ENCODE results near the gene PCSK5. TPM values are rescaled to one million over a fixed set of nuclear protein-coding genes. Genes with fewer than 3 reads are reported as not detected.

The PCSK5 gene
- total RNA-seq, 1 experiment from 2014 or later = 6.9 TPM

- H3K36me3 ChIP-seq (ENCODE audit: control insufficient read depth in 1 of 2, insufficient read depth in 2 of 2, low read length in 2 of 2) = no peaks in the 10 kb centered on the region
- intact Hi-C loops (cut with micrococcal nuclease) = no loop called here
- H3K4me1 ChIP-seq (ENCODE audit: control insufficient read depth in 1 of 2, insufficient read depth in 2 of 2, low read length in 2 of 2) = peaks cover 0 to 9% of the 10 kb centered on the region in 2 experiments; a peak in 1 of 4 replicates
- no peaks in the 10 kb centered on the region for H3K9me2 ChIP-seq (ENCODE audit: insufficient read depth)
- no peak overlapping the region for H3K4me3 ChIP-seq (replicated peaks in 1 of 2; ENCODE audit: low read depth in 1 of 2, low read length in 2 of 2)
- no peaks in the 10 kb centered on the region for H3K79me2 ChIP-seq (ENCODE audit: insufficient read depth, low read length)
- RAD21 ChIA-PET (ENCODE audit: low non-redundant PET in 1 of 2, low total read pairs in 2 of 2, uncharacterized antibody in 2 of 2, unreplicated experiment in 2 of 2) = no interaction called here
- H2AFZ ChIP-seq (ENCODE audit: low read depth, low read length, poor library complexity, severe bottlenecking) = no peak overlapping the region
- no peak overlapping the region for H3K9ac ChIP-seq (ENCODE audit: low read length)
- no peak overlapping the region for H3K4me2 ChIP-seq (ENCODE audit: low read length)
- DNase-seq (ENCODE audit: low read depth, low spot score) = no peak
- BruUV-seq (replicated peaks) = no TSS peak
- CTCF ChIA-PET = no interaction called here
- no peaks in the 10 kb centered on the region for H3K27me3 ChIP-seq (ENCODE audit: insufficient read depth, low read length)
- H4K20me1 ChIP-seq (ENCODE audit: insufficient read depth) = no peaks in the 10 kb centered on the region
- no peak for ATAC-seq
- H3K9me3 ChIP-seq (ENCODE audit: control insufficient read depth in 1 of 2, insufficient read depth in 1 of 2, low read depth in 1 of 2, low read length in 2 of 2) = no peaks in the 10 kb centered on the region
- TF ChIP-seq ELF1 (IDR thresholded peaks at IDR 0.05; ENCODE audit: borderline replicate concordance, low read depth) (no peak), EZH2 (IDR thresholded peaks at IDR 0.05) (no peak), YY1 (IDR thresholded peaks at IDR 0.05; ENCODE audit: extremely low read depth, insufficient replicate concordance, low read depth, low read length) (no peak)
- H3K27ac ChIP-seq (ENCODE audit: low read depth, low read length) = no peak overlapping the region
- POLR2A ChIA-PET = no interaction called here
Measured at GRCh38 chr9:75958226-75958625, 67.8 kb downstream of the PCSK5 start.

DNA sequence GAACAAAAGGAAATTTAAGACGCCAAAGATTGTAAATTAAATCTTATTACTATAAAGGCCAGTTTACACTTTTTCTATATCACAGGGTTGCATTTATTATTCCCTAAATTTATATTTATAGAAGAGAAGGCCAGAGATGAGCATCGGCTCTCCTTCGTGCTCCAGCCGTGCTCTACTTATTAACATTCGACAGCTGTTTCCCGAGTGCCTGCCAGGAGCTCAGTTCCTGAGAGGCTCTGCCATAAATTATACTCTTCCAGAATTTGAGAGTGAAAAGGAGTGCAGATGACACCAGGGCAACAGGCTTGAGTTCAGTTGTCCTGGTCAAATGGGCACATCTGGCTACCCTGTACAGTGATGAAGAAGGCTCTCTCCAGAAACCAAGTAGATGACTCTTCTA lies 70.1 kb downstream of the PCSK5 start:
- TF ChIP-seq SIN3A (IDR thresholded peaks at IDR 0.05; ENCODE audit: low read depth) (no peak), EZH2 (IDR thresholded peaks at IDR 0.05) (no peak), POLR2AphosphoS5 (IDR thresholded peaks at IDR 0.05; ENCODE audit: low read depth, low read length) (no peak), SRF (IDR thresholded peaks at IDR 0.05; ENCODE audit: low read depth) (no peak), ELF1 (IDR thresholded peaks at IDR 0.05; ENCODE audit: borderline replicate concordance, low read depth) (no peak), REST (IDR thresholded peaks at IDR 0.05; ENCODE audit: low read depth) (no peak), FOSL1 (IDR thresholded peaks at IDR 0.05; ENCODE audit: low read depth) (no peak), YY1 (IDR thresholded peaks at IDR 0.05; ENCODE audit: extremely low read depth, insufficient replicate concordance, low read depth, low read length) (no peak), RAD21 (IDR thresholded peaks at IDR 0.05; ENCODE audit: low read depth) (no peak), EZH2phosphoT487 (IDR thresholded peaks at IDR 0.05; ENCODE audit: borderline replicate concordance) (no peak)
- BruUV-seq (replicated peaks) = no TSS peak

More for the DNA sequence above, 70.1 kb downstream of the PCSK5 start:
- ChIA-PET POLR2A (no interaction called here), CTCF (no interaction called here), RAD21 (ENCODE audit: low non-redundant PET in 1 of 2, low total read pairs in 2 of 2, uncharacterized antibody in 2 of 2, unreplicated experiment in 2 of 2) (no interaction called here)
- no peaks in the 10 kb centered on the region for H3K79me2 ChIP-seq (ENCODE audit: insufficient read depth, low read length)
- no peak overlapping the region for H3K4me2 ChIP-seq (ENCODE audit: low read length)
- no peak overlapping the region for H3K27ac ChIP-seq (ENCODE audit: low read depth, low read length)
- no peaks in the 10 kb centered on the region for H3K9me2 ChIP-seq (ENCODE audit: insufficient read depth)
- intact Hi-C loops (cut with micrococcal nuclease) = no loop called here
- no peaks in the 10 kb centered on the region for H4K20me1 ChIP-seq (ENCODE audit: insufficient read depth)
- H3K4me1 ChIP-seq (ENCODE audit: control insufficient read depth in 1 of 2, insufficient read depth in 2 of 2, low read length in 2 of 2) = peaks cover 7 to 23% of the 10 kb centered on the region in 2 experiments; a peak in 3 of 4 replicates
- no peak overlapping the region for H3K9ac ChIP-seq (ENCODE audit: low read length)
- H3K36me3 ChIP-seq (ENCODE audit: control insufficient read depth in 1 of 2, insufficient read depth in 2 of 2, low read length in 2 of 2) = no peaks in the 10 kb centered on the region
- no peaks in the 10 kb centered on the region for H3K9me3 ChIP-seq (ENCODE audit: control insufficient read depth in 1 of 2, insufficient read depth in 1 of 2, low read depth in 1 of 2, low read length in 2 of 2)
- no peak overlapping the region for H3K4me3 ChIP-seq (replicated peaks in 1 of 2; ENCODE audit: low read depth in 1 of 2, low read length in 2 of 2)
- DNase-seq (ENCODE audit: low read depth, low spot score) (no peak), ATAC-seq (no peak)
- H2AFZ ChIP-seq (ENCODE audit: low read depth, low read length, poor library complexity, severe bottlenecking) = no peak overlapping the region
- no peaks in the 10 kb centered on the region for H3K27me3 ChIP-seq (ENCODE audit: insufficient read depth, low read length)
